MCF 10A (cell line): ENCODE measurements around the gene NLGN4X. TPM values are rescaled to one million over a fixed set of nuclear protein-coding genes. Genes with fewer than 3 reads are reported as not detected.

Experiments used
- BruUV-seq: library from RNA; stranded (reverse); fragments of 400-500 nt; replicated peaks from 2 replicates; lab custom pipeline; 2021; lab: Mats Ljungman, UMichigan
- CTCF ChIA-PET: fragments of 300-600 bp; sonication (Branson Sonifier 250); formaldehyde crosslinking; extraction: SDS; loops from one replicate; lab custom pipeline; 2021; ENCODE audit warnings: antibody characterized with exemption, inconsistent platforms; lab: Yijun Ruan, JAX
- POLR2A ChIA-PET: fragments of 300-600, 350-650 bp; sonication (Branson Sonifier 250); formaldehyde crosslinking; extraction: SDS; loops from one replicate; lab custom pipeline; 2020; ENCODE audit warnings: antibody characterized with exemption, inconsistent platforms; lab: Yijun Ruan, JAX
- DNase-seq: peaks from one replicate; pipeline ENCODE4 v3.0.0-alpha.2; 2018; ENCODE audit not compliant: unreplicated experiment
- H3K27ac Mint-ChIP-seq: one replicate; pipeline ENCODE4 v1.8.0; 2022; ENCODE audit warnings: mild to moderate bottlenecking, low read depth, mixed read lengths; ENCODE audit not compliant: unreplicated experiment
- H3K27me3 Mint-ChIP-seq: one replicate; pipeline ENCODE4 v1.8.0; 2022; ENCODE audit warnings: mixed read lengths; ENCODE audit not compliant: insufficient read depth, unreplicated experiment
- H3K36me3 Mint-ChIP-seq: one replicate; pipeline ENCODE4 v1.8.0; 2022; ENCODE audit warnings: mild to moderate bottlenecking, moderate library complexity, mixed read lengths; ENCODE audit not compliant: insufficient read depth, unreplicated experiment
- H3K4me1 Mint-ChIP-seq: one replicate; pipeline ENCODE4 v1.8.0; 2022; ENCODE audit warnings: mixed read lengths; ENCODE audit not compliant: insufficient read depth, unreplicated experiment
- H3K4me3 Mint-ChIP-seq: one replicate; pipeline ENCODE4 v1.8.0; 2022; ENCODE audit warnings: mild to moderate bottlenecking, moderate library complexity, mixed read lengths; ENCODE audit not compliant: unreplicated experiment
- H3K9me3 Mint-ChIP-seq: one replicate; pipeline ENCODE4 v1.8.0; 2022; ENCODE audit warnings: mixed read lengths; ENCODE audit not compliant: unreplicated experiment
- intact Hi-C: fragments of 100-400 bp; cut with micrococcal nuclease; formaldehyde crosslinking; loops from 2 replicates; pipeline ENCODE4 v1.14.1; 2022
- total RNA-seq: library from RNA; stranded (reverse); gene quantifications from 2 replicates; pipeline ENCODE4 v1.2.3, GENCODE V29; 2022
- TF ChIP-seq, protein P1 (sequence below): fragments of 200-600 bp; IDR thresholded peaks from one replicate; pipeline ENCODE4 v1.8.0; 2022; ENCODE audit warnings: antibody characterized with exemption, mild to moderate bottlenecking; ENCODE audit not compliant: unreplicated experiment

NLGN4X gene
- total RNA-seq, 1 experiment from 2014 or later, result 1.6 TPM

DNA sequence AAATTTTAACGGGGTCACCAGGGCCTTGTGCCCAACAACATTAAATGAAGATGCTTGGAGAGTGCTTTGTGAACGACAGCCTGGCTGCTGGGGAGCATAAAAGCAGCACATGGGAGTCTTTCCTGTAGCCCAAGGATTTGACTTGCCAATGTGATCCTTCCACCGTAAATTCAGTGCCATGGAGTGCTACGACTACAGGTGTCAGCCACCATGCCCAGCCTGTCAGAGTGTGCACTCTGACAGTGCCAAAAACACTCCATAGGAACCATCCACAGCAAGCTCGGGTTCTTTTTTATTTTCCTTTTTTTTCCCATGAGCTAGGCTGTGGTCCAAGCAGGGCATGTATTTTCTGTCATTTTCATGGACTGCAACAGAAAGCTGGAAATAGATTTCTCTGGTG lies 156.9 kb downstream of the NLGN4X start:
- Mint-ChIP-seq H3K4me3 (no peak overlapping the region), H3K36me3 (no peaks in the 10 kb centered on the region), H3K27ac (no peak overlapping the region), H3K27me3 (no peaks in the 10 kb centered on the region), H3K9me3 (peaks cover 14% of the 10 kb centered on the region), H3K4me1 (peaks cover 6% of the 10 kb centered on the region)
- ChIA-PET POLR2A (no interaction called here), CTCF (no interaction called here)
- no peak for DNase-seq
- BruUV-seq, result no TSS peak
- TF ChIP-seq, protein P1, sequence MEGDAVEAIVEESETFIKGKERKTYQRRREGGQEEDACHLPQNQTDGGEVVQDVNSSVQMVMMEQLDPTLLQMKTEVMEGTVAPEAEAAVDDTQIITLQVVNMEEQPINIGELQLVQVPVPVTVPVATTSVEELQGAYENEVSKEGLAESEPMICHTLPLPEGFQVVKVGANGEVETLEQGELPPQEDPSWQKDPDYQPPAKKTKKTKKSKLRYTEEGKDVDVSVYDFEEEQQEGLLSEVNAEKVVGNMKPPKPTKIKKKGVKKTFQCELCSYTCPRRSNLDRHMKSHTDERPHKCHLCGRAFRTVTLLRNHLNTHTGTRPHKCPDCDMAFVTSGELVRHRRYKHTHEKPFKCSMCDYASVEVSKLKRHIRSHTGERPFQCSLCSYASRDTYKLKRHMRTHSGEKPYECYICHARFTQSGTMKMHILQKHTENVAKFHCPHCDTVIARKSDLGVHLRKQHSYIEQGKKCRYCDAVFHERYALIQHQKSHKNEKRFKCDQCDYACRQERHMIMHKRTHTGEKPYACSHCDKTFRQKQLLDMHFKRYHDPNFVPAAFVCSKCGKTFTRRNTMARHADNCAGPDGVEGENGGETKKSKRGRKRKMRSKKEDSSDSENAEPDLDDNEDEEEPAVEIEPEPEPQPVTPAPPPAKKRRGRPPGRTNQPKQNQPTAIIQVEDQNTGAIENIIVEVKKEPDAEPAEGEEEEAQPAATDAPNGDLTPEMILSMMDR, result no peak
- intact Hi-C loops, result no loop called here

DNA sequence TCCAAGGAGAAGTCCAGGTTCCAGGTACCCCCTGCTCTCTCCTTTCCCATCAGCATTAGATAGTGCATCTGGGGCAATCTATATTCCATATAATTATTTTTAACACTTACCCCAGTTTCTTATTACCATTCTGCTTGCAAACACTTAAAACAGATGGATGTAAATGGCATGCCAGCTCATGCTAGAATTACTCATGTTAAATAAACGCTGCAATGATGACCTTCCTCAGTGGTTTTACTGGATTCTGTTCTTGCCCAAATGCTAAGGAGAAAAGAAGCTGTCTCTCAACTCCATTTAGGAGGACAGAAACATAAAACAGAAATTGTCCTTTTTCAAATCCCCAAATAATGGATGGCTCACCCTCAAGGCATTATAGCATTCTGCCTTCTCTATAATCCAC lies 161.1 kb downstream of the NLGN4X start:
- POLR2A ChIA-PET, result no interaction called here
- Mint-ChIP-seq H3K27ac (no peak overlapping the region), H3K4me3 (no peak overlapping the region), H3K9me3 (peaks cover 16% of the 10 kb centered on the region), H3K36me3 (no peaks in the 10 kb centered on the region), H3K27me3 (no peaks in the 10 kb centered on the region), H3K4me1 (peaks cover 6% of the 10 kb centered on the region)
- intact Hi-C loops, result no loop called here
- no peak for DNase-seq
- TF ChIP-seq, protein P1, result no peak
- no TSS peak for BruUV-seq
- CTCF ChIA-PET, result interaction anchor here (0.6 kb wide), 1 partner anchor 1790 kb away, joined by 3 read pairs; no protein-coding TSS in a partner anchor

DNA sequence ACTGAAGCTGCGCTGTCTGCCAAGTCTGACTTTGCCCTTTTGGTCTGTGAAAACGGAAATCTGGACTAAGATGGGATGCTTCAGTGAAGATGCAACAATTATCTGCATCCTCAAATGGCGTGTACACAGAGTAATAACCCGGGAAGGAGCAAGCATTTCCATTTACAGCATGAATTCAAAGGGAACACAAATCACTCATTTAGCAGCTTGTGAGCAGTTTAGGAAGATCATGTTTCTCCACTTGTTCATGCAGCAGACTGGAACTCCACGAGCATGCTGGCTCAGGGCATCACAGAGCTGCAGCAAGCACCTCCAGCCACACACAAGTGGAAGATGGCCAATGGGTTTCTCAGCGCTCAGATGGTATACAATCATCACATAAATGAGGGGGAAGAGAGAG lies 175.5 kb downstream of the NLGN4X start:
- H3K36me3 Mint-ChIP-seq, result no peaks in the 10 kb centered on the region
- intact Hi-C loops, result no loop called here
- H3K27ac Mint-ChIP-seq, result no peak overlapping the region
- BruUV-seq, result no TSS peak
- ChIA-PET CTCF (no interaction called here), POLR2A (interaction anchor here (0.7 kb wide), 1 partner anchor 14 kb away, joined by 3 read pairs; no protein-coding TSS in a partner anchor)
- no peaks in the 10 kb centered on the region for H3K4me1 Mint-ChIP-seq
- TF ChIP-seq, protein P1, result no peak
- no peaks in the 10 kb centered on the region for H3K27me3 Mint-ChIP-seq
- no peak for DNase-seq
- no peak overlapping the region for H3K4me3 Mint-ChIP-seq
- H3K9me3 Mint-ChIP-seq, result peaks cover 24% of the 10 kb centered on the region

DNA sequence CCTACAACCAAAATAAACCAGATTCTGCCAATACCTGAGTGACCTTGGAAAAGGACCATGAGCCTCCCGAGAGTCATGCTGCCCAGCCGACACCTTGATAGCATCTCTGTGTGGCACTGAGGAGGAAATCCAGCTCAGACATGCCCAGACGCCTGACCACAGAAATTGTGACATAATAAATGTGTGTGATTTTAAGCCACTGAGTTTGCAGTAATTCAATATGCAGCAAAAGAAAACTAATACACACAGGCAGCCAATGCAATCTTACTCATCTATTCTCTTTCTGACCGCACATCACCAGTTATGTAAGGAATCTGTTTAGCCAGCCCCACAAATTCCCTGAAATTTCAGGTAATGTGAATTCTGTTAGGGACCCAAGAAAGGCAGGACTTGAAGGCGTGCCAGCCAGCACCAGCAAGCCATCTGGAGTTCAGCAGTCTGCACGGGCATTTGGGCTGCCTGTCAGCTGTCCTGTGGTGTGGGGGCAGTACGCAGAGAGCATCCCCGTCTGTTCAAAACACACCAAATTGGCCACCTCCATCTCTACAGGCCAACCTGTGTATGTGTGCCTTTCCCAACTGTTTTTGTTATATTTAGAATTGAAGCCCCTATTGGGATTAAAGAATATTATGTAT lies 176.4 kb downstream of the NLGN4X start:
- POLR2A ChIA-PET, result interaction anchor here (0.7 kb wide), 1 partner anchor 13 kb away, joined by 3 read pairs; no protein-coding TSS in a partner anchor
- no peaks in the 10 kb centered on the region for H3K27me3 Mint-ChIP-seq
- H3K27ac Mint-ChIP-seq, result no peak overlapping the region
- DNase-seq, result no peak
- no peaks in the 10 kb centered on the region for H3K36me3 Mint-ChIP-seq
- CTCF ChIA-PET, result interaction anchor here (0.5 kb wide), 1 partner anchor 163 kb away, joined by 5 read pairs; no protein-coding TSS in a partner anchor
- BruUV-seq, result no TSS peak
- peaks cover 24% of the 10 kb centered on the region for H3K9me3 Mint-ChIP-seq
- H3K4me1 Mint-ChIP-seq, result no peaks in the 10 kb centered on the region
- TF ChIP-seq, protein P1, result no peak
- H3K4me3 Mint-ChIP-seq, result no peak overlapping the region
- intact Hi-C loops, result no loop called here
